Thoracic aorta (tissue), 2 donors: ENCODE results near the gene TDP2. TPM values are rescaled to one million over a fixed set of nuclear protein-coding genes. Genes with fewer than 3 reads are reported as not detected.
"Not testable (repeated sequence)": the region's sequence is repeated elsewhere in the genome, so short reads cannot be mapped to it uniquely, and the experiment has no call there.

ENCODE experiments used
- ATAC-seq: fragments of 150-250 bp; one replicate; pipeline ENCODE4 v1.8.0; 2017; ENCODE audit warnings: low read depth; ENCODE audit not compliant: insufficient number of reproducible peaks, low FRiP score
- DNase-seq: peaks from one replicate; pipeline ENCODE4 v3.0.0-alpha.2; 2020; ENCODE audit warnings: low spot score
- H3K27ac ChIP-seq, 2 donors: fragments of 200-600 bp; sonication (generic); 1 replicate in 1 of 2; 2 replicates in 1 of 2; pipeline ENCODE4 v1.5.1; 2016; ENCODE audit warnings: mild to moderate bottlenecking in 2 of 2, moderate library complexity in 2 of 2
- H3K27me3 ChIP-seq: fragments of 200-600 bp; sonication (generic); replicated peaks from 2 replicates; pipeline ENCODE4 v1.6.0; 2016; ENCODE audit warnings: mild to moderate bottlenecking; ENCODE audit not compliant: insufficient read depth
- H3K36me3 ChIP-seq: fragments of 200-600 bp; sonication (generic); one replicate; pipeline ENCODE4 v1.5.1; 2016
- H3K4me1 ChIP-seq, 2 donors: fragments of 200-600 bp; sonication (generic); 1 replicate in 1 of 2; 2 replicates in 1 of 2; pipeline versions ENCODE4 v1.5.1 to v1.6.0; 2016; ENCODE audit warnings: low read depth in 2 of 2, mild to moderate bottlenecking in 1 of 2; ENCODE audit not compliant: control insufficient read depth in 1 of 2
- H3K4me3 ChIP-seq: fragments of 200-600 bp; sonication (generic); 2 replicates; pipeline ENCODE4 v1.5.1; 2016; ENCODE audit warnings: mild to moderate bottlenecking
- H3K9me3 ChIP-seq: fragments of 200-600 bp; sonication (generic); 2 replicates; pipeline ENCODE4 v1.5.1; 2016
- total RNA-seq, 2 donors: library from RNA; depleted of rRNA; stranded (reverse); fragments of >200 nt; gene quantifications; one replicate each; pipeline versions ENCODE4 v1.1.0 to v1.2.3, GENCODE V29; 2016
- TF ChIP-seq, protein P1 (sequence below): fragments of 200-600 bp; sonication (generic); IDR thresholded peaks from one replicate; pipeline ENCODE4 v1.5.1; 2019; ENCODE audit warnings: antibody characterized with exemption

The TDP2 gene
- total RNA-seq, 2 donors from 2014 or later = 31.1 to 40.3 TPM

DNA sequence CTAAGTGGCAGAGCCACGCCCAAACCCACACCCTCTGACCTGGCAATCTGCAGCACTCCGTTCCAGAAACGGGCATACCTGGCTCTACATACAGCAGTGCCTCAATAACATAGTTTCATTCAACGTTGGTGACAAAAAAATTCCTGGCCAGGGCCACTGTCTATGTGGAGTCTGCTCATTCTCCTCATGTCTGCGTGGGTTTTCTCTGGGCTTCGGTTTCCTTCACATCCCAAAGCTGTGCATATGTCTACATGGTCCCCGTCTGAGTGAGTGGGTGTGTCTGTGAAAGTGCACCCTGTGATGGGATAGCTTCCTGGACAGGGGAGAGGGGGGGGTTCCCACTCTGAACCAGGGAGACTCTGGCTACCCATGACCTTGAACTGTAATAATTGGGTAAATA, 22.8 kb downstream of the TDP2 start:
- TF ChIP-seq, protein P1, sequence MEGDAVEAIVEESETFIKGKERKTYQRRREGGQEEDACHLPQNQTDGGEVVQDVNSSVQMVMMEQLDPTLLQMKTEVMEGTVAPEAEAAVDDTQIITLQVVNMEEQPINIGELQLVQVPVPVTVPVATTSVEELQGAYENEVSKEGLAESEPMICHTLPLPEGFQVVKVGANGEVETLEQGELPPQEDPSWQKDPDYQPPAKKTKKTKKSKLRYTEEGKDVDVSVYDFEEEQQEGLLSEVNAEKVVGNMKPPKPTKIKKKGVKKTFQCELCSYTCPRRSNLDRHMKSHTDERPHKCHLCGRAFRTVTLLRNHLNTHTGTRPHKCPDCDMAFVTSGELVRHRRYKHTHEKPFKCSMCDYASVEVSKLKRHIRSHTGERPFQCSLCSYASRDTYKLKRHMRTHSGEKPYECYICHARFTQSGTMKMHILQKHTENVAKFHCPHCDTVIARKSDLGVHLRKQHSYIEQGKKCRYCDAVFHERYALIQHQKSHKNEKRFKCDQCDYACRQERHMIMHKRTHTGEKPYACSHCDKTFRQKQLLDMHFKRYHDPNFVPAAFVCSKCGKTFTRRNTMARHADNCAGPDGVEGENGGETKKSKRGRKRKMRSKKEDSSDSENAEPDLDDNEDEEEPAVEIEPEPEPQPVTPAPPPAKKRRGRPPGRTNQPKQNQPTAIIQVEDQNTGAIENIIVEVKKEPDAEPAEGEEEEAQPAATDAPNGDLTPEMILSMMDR = no peak
- Histone ChIP-seq H3K36me3 (no peaks in the 10 kb centered on the region), H3K27ac (no peak overlapping the region), H3K4me1 (peaks cover 0 to 6% of the 10 kb centered on the region in 2 donors), H3K4me3 (no peak overlapping the region), H3K9me3 (no peaks in the 10 kb centered on the region), H3K27me3 (no peaks in the 10 kb centered on the region)
- DNase-seq (no peak), ATAC-seq (no peak)

DNA sequence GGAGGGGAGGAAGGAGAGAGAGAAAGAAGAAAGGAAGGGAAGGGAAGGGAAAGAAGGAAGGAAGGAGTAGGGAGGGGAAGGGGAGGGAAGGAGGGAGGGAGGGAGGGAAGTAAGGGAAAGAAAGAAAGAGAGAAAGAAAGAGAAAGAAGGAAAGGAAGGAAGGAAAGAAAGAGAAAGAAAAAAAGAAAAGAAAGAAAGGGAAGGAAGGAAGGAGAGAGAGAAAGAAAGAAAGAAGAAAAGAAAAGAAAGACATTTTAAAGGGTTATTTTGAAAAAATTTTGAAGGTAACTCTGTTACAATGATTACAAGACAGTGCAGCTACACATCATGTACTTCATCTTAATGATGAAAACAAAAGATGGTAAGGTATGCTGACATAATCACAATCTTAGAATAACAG, 24.6 kb downstream of the TDP2 start:
- H3K4me1 ChIP-seq = peaks cover 0 to 6% of the 10 kb centered on the region in 2 donors
- ATAC-seq = no peak
- TF ChIP-seq, protein P1 = no peak
- no peak for DNase-seq
- no peaks in the 10 kb centered on the region for H3K27me3 ChIP-seq
- H3K4me3 ChIP-seq = no peak overlapping the region
- H3K27ac ChIP-seq = no peak overlapping the region
- H3K36me3 ChIP-seq = no peaks in the 10 kb centered on the region
- H3K9me3 ChIP-seq = no peaks in the 10 kb centered on the region

DNA sequence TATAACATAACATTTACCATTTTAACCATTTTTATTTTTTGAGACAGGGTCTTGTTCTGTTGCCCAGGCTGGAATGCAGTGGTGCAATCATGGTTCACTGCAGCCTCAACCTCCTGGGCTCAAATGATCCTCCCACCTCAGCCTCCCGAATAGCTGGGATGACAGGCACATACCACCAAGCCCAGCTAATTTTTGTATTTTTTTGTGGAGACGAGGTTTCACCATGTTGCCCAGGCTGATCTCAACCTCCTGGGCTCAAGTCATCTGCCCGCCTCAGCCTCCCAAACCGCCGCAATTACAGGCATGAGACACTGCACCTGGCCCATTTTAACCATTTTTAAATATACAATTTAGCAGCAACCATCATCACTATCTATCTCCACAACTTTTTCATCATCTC, 26.1 kb downstream of the TDP2 start:
- not testable (repeated sequence) for H3K9me3 ChIP-seq, ATAC-seq, H3K27ac ChIP-seq, DNase-seq, H3K4me1 ChIP-seq, H3K27me3 ChIP-seq, H3K4me3 ChIP-seq, H3K36me3 ChIP-seq

DNA sequence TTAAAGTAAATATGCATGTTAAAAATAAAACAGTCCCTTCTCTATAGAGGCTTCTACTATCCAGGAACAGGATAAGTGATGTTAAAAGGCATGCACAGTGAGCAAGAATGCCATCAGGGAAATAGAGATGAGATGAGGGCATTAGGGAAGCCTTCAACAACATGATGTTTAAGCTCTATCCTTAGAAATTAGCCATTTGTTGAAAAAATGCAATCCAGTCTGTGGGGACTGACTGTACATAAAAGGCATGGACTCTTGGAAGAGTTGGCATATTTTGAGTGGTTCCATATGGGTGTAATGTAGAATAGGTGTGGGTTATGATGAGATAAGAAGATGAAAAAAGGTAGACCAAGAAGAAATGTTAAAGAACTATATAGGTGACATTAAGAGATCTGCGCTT, 26.5 kb downstream of the TDP2 start:
- Histone ChIP-seq H3K4me3 (no peak overlapping the region), H3K27ac (no peak overlapping the region), H3K27me3 (no peaks in the 10 kb centered on the region), H3K4me1 (peaks cover 0 to under 1% of the 10 kb centered on the region in 2 donors), H3K36me3 (no peaks in the 10 kb centered on the region), H3K9me3 (no peaks in the 10 kb centered on the region)
- TF ChIP-seq, protein P1 = no peak
- no peak for ATAC-seq
- DNase-seq = no peak

DNA sequence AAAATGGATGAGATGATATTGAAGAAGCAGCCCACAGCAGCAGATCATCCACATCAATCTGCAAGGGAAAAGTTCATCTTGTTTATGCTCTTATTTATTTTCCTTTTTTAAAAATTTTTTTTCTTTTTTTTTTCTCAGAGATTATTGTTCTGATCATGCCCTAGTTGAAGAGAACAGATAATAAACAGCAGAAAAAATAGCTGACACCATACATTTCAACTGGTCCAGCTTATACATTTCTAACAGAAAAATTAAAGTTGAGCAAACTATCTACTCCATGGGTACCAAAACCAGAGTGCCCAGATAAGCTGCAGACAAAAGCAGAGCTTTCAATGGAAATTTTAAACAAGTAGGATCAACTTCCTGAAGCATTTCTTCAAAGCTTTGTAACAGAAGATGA, 30.0 kb downstream of the TDP2 start:
- Histone ChIP-seq H3K27ac (no peak overlapping the region), H3K36me3 (no peaks in the 10 kb centered on the region), H3K9me3 (no peaks in the 10 kb centered on the region), H3K4me3 (no peak overlapping the region), H3K4me1 (no peaks in the 10 kb centered on the region), H3K27me3 (no peaks in the 10 kb centered on the region)
- DNase-seq (no peak), ATAC-seq (no peak)
- TF ChIP-seq, protein P1 = no peak

DNA sequence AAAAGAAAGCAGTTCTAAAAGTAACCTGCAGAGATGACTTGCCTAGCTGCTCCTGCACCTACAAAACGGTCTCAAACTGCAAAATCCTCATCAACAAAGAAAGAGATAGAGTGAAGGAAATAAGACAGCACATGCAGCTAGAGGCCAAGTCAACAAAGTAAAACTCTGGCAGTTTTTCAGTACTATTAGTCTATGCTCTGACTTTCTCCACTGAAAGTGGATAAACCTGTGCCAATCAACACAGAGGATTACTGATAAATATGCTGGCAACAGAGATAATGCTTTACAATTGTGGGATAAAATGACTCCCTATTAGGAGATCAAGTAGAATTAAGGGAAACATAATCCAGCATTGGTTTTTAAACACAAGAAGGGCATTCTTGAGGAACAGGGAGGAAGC, 34.1 kb downstream of the TDP2 start:
- DNase-seq (no peak), ATAC-seq (no peak)
- H3K27me3 ChIP-seq = no peaks in the 10 kb centered on the region
- no peaks in the 10 kb centered on the region for H3K9me3 ChIP-seq
- no peak overlapping the region for H3K4me3 ChIP-seq
- TF ChIP-seq, protein P1 = no peak
- H3K36me3 ChIP-seq = no peaks in the 10 kb centered on the region
- no peaks in the 10 kb centered on the region for H3K4me1 ChIP-seq
- no peak overlapping the region for H3K27ac ChIP-seq
